Activated CD4-positive, alpha-beta memory T cell treated with anti-CD3 and anti-CD28 coated beads, Interleukin-2, amount 10 ng/mL, durations not matched to agents 7 days and 5 days (primary cell): Measurements from ENCODE around the gene TWNK. TPM values are rescaled to one million over a fixed set of nuclear protein-coding genes. Genes with fewer than 3 reads are reported as not detected.
A peak's percentile ranks its signal among the peaks of the same experiment; 100 is the strongest.

Source experiments
- CTCF ChIA-PET: fragments of 350-600 bp; sonication (Branson Sonifier 250); formaldehyde crosslinking; loops from one replicate; lab custom pipeline; 2021; ENCODE audit warnings: antibody characterized with exemption, inconsistent platforms; lab: Charles Lee
- POLR2A ChIA-PET: fragments of 350-600 bp; sonication (Branson Sonifier 250); formaldehyde crosslinking; loops from one replicate; lab custom pipeline; 2021; ENCODE audit warnings: antibody characterized with exemption; lab: Charles Lee
- DNase-seq: peaks from one replicate; pipeline ENCODE4 v3.0.0-alpha.2; 2020
- H3K27ac Mint-ChIP-seq: one replicate; pipeline ENCODE4 v1.8.0; 2021; ENCODE audit warnings: mild to moderate bottlenecking, mixed read lengths
- H3K27me3 Mint-ChIP-seq: one replicate; pipeline ENCODE4 v1.8.0; 2021; ENCODE audit warnings: mixed read lengths
- H3K36me3 Mint-ChIP-seq: one replicate; pipeline ENCODE4 v1.8.0; 2021; ENCODE audit warnings: low read depth, mixed read lengths
- H3K4me1 Mint-ChIP-seq: one replicate; pipeline ENCODE4 v1.8.0; 2021; ENCODE audit warnings: mixed read lengths
- H3K4me3 Mint-ChIP-seq: one replicate; pipeline ENCODE4 v1.8.0; 2021; ENCODE audit warnings: mild to moderate bottlenecking, mixed read lengths
- H3K9me3 Mint-ChIP-seq: one replicate; pipeline ENCODE4 v1.8.0; 2021; ENCODE audit warnings: mixed read lengths
- total RNA-seq, 2 experiments: library from RNA; stranded (reverse); gene quantifications; one replicate each; pipeline ENCODE4 v1.2.3, GENCODE V29; 2021

TWNK gene
- total RNA-seq, 2 experiments from 2014 or later = 6.4 to 7.1 TPM

GRCh38 chr10:100978121-100978900 lies 9.0 kb upstream of the TWNK start:
- H3K4me3 Mint-ChIP-seq = no peak overlapping the region
- POLR2A ChIA-PET = no interaction called here
- no peaks in the 10 kb centered on the region for H3K9me3 Mint-ChIP-seq
- no peak overlapping the region for H3K27ac Mint-ChIP-seq
- peak; percentile 10 for DNase-seq
- peaks cover 3% of the 10 kb centered on the region for H3K36me3 Mint-ChIP-seq
- no peaks in the 10 kb centered on the region for H3K27me3 Mint-ChIP-seq
- CTCF ChIA-PET = no interaction called here
- no peaks in the 10 kb centered on the region for H3K4me1 Mint-ChIP-seq

GRCh38 chr10:100978901-100979195 lies 8.5 kb upstream of the TWNK start:
- Mint-ChIP-seq H3K9me3 (no peaks in the 10 kb centered on the region), H3K4me1 (no peaks in the 10 kb centered on the region), H3K36me3 (peaks cover 3% of the 10 kb centered on the region), H3K27me3 (no peaks in the 10 kb centered on the region), H3K4me3 (no peak overlapping the region), H3K27ac (no peak overlapping the region)
- POLR2A ChIA-PET = no interaction called here
- CTCF ChIA-PET = no interaction called here
- peak; percentile 3 for DNase-seq

- CTCF ChIA-PET = no interaction called here
- Mint-ChIP-seq H3K36me3 (peaks cover 3% of the 10 kb centered on the region), H3K27me3 (no peaks in the 10 kb centered on the region), H3K4me3 (no peak overlapping the region), H3K4me1 (no peaks in the 10 kb centered on the region), H3K9me3 (no peaks in the 10 kb centered on the region), H3K27ac (no peak overlapping the region)
- DNase-seq = no peak
- POLR2A ChIA-PET = no interaction called here
Observed at GRCh38 chr10:100979791-100980272, 7.5 kb upstream of the TWNK start.

GRCh38 chr10:100980311-100980710 lies 7.0 kb upstream of the TWNK start:
- H3K27me3 Mint-ChIP-seq = no peaks in the 10 kb centered on the region
- DNase-seq = no peak
- H3K4me1 Mint-ChIP-seq = no peaks in the 10 kb centered on the region
- no peaks in the 10 kb centered on the region for H3K9me3 Mint-ChIP-seq
- peaks cover 3% of the 10 kb centered on the region for H3K36me3 Mint-ChIP-seq
- no peak overlapping the region for H3K27ac Mint-ChIP-seq
- no peak overlapping the region for H3K4me3 Mint-ChIP-seq
- ChIA-PET CTCF (no interaction called here), POLR2A (no interaction called here)

- ChIA-PET POLR2A (no interaction called here), CTCF (interaction anchor here (0.9 kb wide), 1 partner anchor 26 kb away, joined by 3 read pairs; no protein-coding TSS in a partner anchor)
- H3K27me3 Mint-ChIP-seq = no peaks in the 10 kb centered on the region
- no peak for DNase-seq
- H3K9me3 Mint-ChIP-seq = no peaks in the 10 kb centered on the region
- H3K4me1 Mint-ChIP-seq = peaks cover 3% of the 10 kb centered on the region
- H3K4me3 Mint-ChIP-seq = no peak overlapping the region
- H3K27ac Mint-ChIP-seq = no peak overlapping the region
- peaks cover 3% of the 10 kb centered on the region for H3K36me3 Mint-ChIP-seq
Observed at GRCh38 chr10:100980711-100981110, 6.6 kb upstream of the TWNK start.

GRCh38 chr10:100981178-100981772 lies 6.1 kb upstream of the TWNK start:
- Mint-ChIP-seq H3K36me3 (peaks cover 3% of the 10 kb centered on the region), H3K9me3 (no peaks in the 10 kb centered on the region), H3K4me1 (peaks cover 9% of the 10 kb centered on the region), H3K4me3 (no peak overlapping the region), H3K27ac (no peak overlapping the region), H3K27me3 (no peaks in the 10 kb centered on the region)
- no peak for DNase-seq
- ChIA-PET POLR2A (no interaction called here), CTCF (interaction anchor here (0.7 to 0.9 kb wide), 2 partner anchors 16 to 26 kb away, joined by 3 read pairs; no protein-coding TSS in a partner anchor)

- DNase-seq = no peak
- POLR2A ChIA-PET = no interaction called here
- Mint-ChIP-seq H3K4me3 (no peak overlapping the region), H3K36me3 (peaks cover 7% of the 10 kb centered on the region), H3K27ac (no peak overlapping the region), H3K4me1 (peaks cover 27% of the 10 kb centered on the region), H3K27me3 (no peaks in the 10 kb centered on the region), H3K9me3 (no peaks in the 10 kb centered on the region)
- CTCF ChIA-PET = no interaction called here
Observed at GRCh38 chr10:100982916-100983830, 4.2 kb upstream of the TWNK start.

- CTCF ChIA-PET = interaction anchor here (1.3 kb wide), 1 partner anchor 14 kb away, joined by 7 read pairs; no protein-coding TSS in a partner anchor
- Mint-ChIP-seq H3K27ac (no peak overlapping the region), H3K27me3 (no peaks in the 10 kb centered on the region), H3K36me3 (peaks cover 7% of the 10 kb centered on the region), H3K9me3 (no peaks in the 10 kb centered on the region), H3K4me3 (no peak overlapping the region), H3K4me1 (peaks cover 27% of the 10 kb centered on the region)
- no peak for DNase-seq
- POLR2A ChIA-PET = no interaction called here
Observed at GRCh38 chr10:100983868-100984671, 3.3 kb upstream of the TWNK start.

- ChIA-PET CTCF (interaction anchor here (1.3 kb wide), 1 partner anchor 13 kb away, joined by 7 read pairs; no protein-coding TSS in a partner anchor), POLR2A (no interaction called here)
- no peak overlapping the region for H3K27ac Mint-ChIP-seq
- peaks cover 27% of the 10 kb centered on the region for H3K4me1 Mint-ChIP-seq
- no peak overlapping the region for H3K4me3 Mint-ChIP-seq
- DNase-seq = no peak
- H3K36me3 Mint-ChIP-seq = peaks cover 7% of the 10 kb centered on the region
- no peaks in the 10 kb centered on the region for H3K9me3 Mint-ChIP-seq
- H3K27me3 Mint-ChIP-seq = no peaks in the 10 kb centered on the region
Observed at GRCh38 chr10:100984672-100985177, 2.6 kb upstream of the TWNK start.

- H3K9me3 Mint-ChIP-seq = no peaks in the 10 kb centered on the region
- ChIA-PET POLR2A (interaction anchor here (0.9 kb wide), 1 partner anchor 27 kb away, joined by 3 read pairs; no protein-coding TSS in a partner anchor), CTCF (interaction anchor here (1.3 to 2.7 kb wide), 2 partner anchors 12 to 29 kb away, joined by 7 to 11 read pairs; no protein-coding TSS in a partner anchor)
- no peaks in the 10 kb centered on the region for H3K27me3 Mint-ChIP-seq
- no peak overlapping the region for H3K4me3 Mint-ChIP-seq
- no peak overlapping the region for H3K27ac Mint-ChIP-seq
- no peak for DNase-seq
- H3K4me1 Mint-ChIP-seq = peaks cover 29% of the 10 kb centered on the region
- H3K36me3 Mint-ChIP-seq = peaks cover 8% of the 10 kb centered on the region
Observed at GRCh38 chr10:100985336-100985735, 2.0 kb upstream of the TWNK start.

- H3K9me3 Mint-ChIP-seq = no peaks in the 10 kb centered on the region
- peak overlapping the region; percentile 81 for H3K27ac Mint-ChIP-seq
- H3K4me3 Mint-ChIP-seq = peak overlapping the region; percentile 85
- peaks cover 33% of the 10 kb centered on the region for H3K4me1 Mint-ChIP-seq
- peaks cover 21% of the 10 kb centered on the region for H3K36me3 Mint-ChIP-seq
- POLR2A ChIA-PET = interaction anchor here (0.9 to 3.3 kb wide), 2 partner anchors 11 to 73 kb away, joined by 4 to 27 read pairs; no protein-coding TSS in a partner anchor
- DNase-seq = no peak
- no peaks in the 10 kb centered on the region for H3K27me3 Mint-ChIP-seq
- CTCF ChIA-PET = interaction anchor here (2.7 kb wide), 1 partner anchor 28 kb away, joined by 11 read pairs; no protein-coding TSS in a partner anchor
Observed at GRCh38 chr10:100986623-100986951, 756 bp upstream of the TWNK start.

GRCh38 chr10:100987685-100988049 lies 324 bp downstream of the TWNK start:
- peaks cover 33% of the 10 kb centered on the region for H3K4me1 Mint-ChIP-seq
- H3K9me3 Mint-ChIP-seq = no peaks in the 10 kb centered on the region
- CTCF ChIA-PET = interaction anchor here (0.8 to 3.0 kb wide), 5 partner anchors 10 to 118 kb away, joined by 3 to 28 read pairs (median 4); no protein-coding TSS in a partner anchor
- DNase-seq = no peak
- peak overlapping the region; percentile 85 for H3K4me3 Mint-ChIP-seq
- POLR2A ChIA-PET = interaction anchor here (0.7 to 3.3 kb wide), 2 partner anchors 10 to 11 kb away, joined by 3 to 27 read pairs; no protein-coding TSS in a partner anchor
- peak overlapping the region; percentile 81 for H3K27ac Mint-ChIP-seq
- no peaks in the 10 kb centered on the region for H3K27me3 Mint-ChIP-seq
- peaks cover 18% of the 10 kb centered on the region for H3K36me3 Mint-ChIP-seq
